ENCODE data around the gene ELOVL2. TPM values are rescaled to one million over a fixed set of nuclear protein-coding genes. Genes with fewer than 3 reads are reported as not detected.
A peak's percentile ranks its signal among the peaks of the same experiment; 100 is the strongest.

Gene ELOVL2
- total RNA-seq, 1 experiment from 2014 or later, result 0.41 TPM

- no peaks in the 10 kb centered on the region for H3K9me2 ChIP-seq (ENCODE audit: insufficient read depth)
- H2AFZ ChIP-seq, result no peak overlapping the region
- H4K20me1 ChIP-seq (ENCODE audit: insufficient read depth), result no peaks in the 10 kb centered on the region
- H3K9me3 ChIP-seq (ENCODE audit: insufficient read depth, low read depth), result no peaks in the 10 kb centered on the region
- H3K4me3 ChIP-seq, result no peak overlapping the region
- peak; percentile 12 to 46 for DNase-seq
- no peaks in the 10 kb centered on the region for H3K27me3 ChIP-seq (ENCODE audit: insufficient read depth, low read depth)
- H3K4me2 ChIP-seq, result no peak overlapping the region
- H3K79me2 ChIP-seq (ENCODE audit: low read depth), result no peaks in the 10 kb centered on the region
- TF ChIP-seq CTCF (conservative IDR thresholded peaks at IDR 0.05) (peak; percentile 63), EZH2 (IDR thresholded peaks at IDR 0.05; ENCODE audit: low read depth) (no peak)
- H3F3A ChIP-seq (ENCODE audit: insufficient read depth, low read depth), result no peaks in the 10 kb centered on the region
- intact Hi-C loops (cut with micrococcal nuclease; ENCODE audit: unreplicated experiment), result loop anchor here (1.0 to 5.0 kb wide), 4 partner anchors 118 to 624 kb away; no protein-coding TSS in a partner anchor
- H3K36me3 ChIP-seq (ENCODE audit: low read depth), result no peaks in the 10 kb centered on the region
- ChIA-PET CTCF (interaction anchor here (0.6 to 1.4 kb wide), 5 partner anchors 94 to 546 kb away, joined by 3 to 12 read pairs (median 5); no protein-coding TSS in a partner anchor), POLR2A (ENCODE audit: unreplicated experiment) (no interaction called here)
- BruUV-seq (replicated peaks), result no TSS peak
- no peak overlapping the region for H3K27ac ChIP-seq
- no peaks in the 10 kb centered on the region for H3K4me1 ChIP-seq (replicated peaks; ENCODE audit: insufficient read depth)
Measured at GRCh38 chr6:10951675-10952282, 92.3 kb downstream of the ELOVL2 start.

GRCh38 chr6:10949579-10950490 is 94.3 kb downstream of the ELOVL2 start:
- Histone ChIP-seq H3K9me3 (ENCODE audit: insufficient read depth, low read depth) (no peaks in the 10 kb centered on the region), H3K4me3 (no peak overlapping the region), H3F3A (ENCODE audit: insufficient read depth, low read depth) (no peaks in the 10 kb centered on the region), H2AFZ (no peak overlapping the region), H3K27me3 (ENCODE audit: insufficient read depth, low read depth) (no peaks in the 10 kb centered on the region), H3K4me2 (no peak overlapping the region), H3K36me3 (ENCODE audit: low read depth) (no peaks in the 10 kb centered on the region), H3K9me2 (ENCODE audit: insufficient read depth) (no peaks in the 10 kb centered on the region), H3K4me1 (replicated peaks; ENCODE audit: insufficient read depth) (no peaks in the 10 kb centered on the region), H3K79me2 (ENCODE audit: low read depth) (no peaks in the 10 kb centered on the region), H3K27ac (no peak overlapping the region), H4K20me1 (ENCODE audit: insufficient read depth) (no peaks in the 10 kb centered on the region)
- intact Hi-C loops (cut with micrococcal nuclease; ENCODE audit: unreplicated experiment), result loop anchor here (5.0 kb wide), 1 partner anchor 192 kb away; no protein-coding TSS in a partner anchor
- BruUV-seq (replicated peaks), result no TSS peak
- ChIA-PET POLR2A (ENCODE audit: unreplicated experiment) (interaction anchor here (0.5 kb wide), 1 partner anchor 113 kb away, joined by 5 read pairs; no protein-coding TSS in a partner anchor), CTCF (no interaction called here)
- DNase-seq, result no peak
- no peak for TF ChIP-seq EZH2 (IDR thresholded peaks at IDR 0.05; ENCODE audit: low read depth)
- TF ChIP-seq CTCF (conservative IDR thresholded peaks at IDR 0.05), result no peak

- Histone ChIP-seq H3K9me3 (ENCODE audit: insufficient read depth, low read depth) (no peaks in the 10 kb centered on the region), H3F3A (ENCODE audit: insufficient read depth, low read depth) (no peaks in the 10 kb centered on the region), H3K4me2 (no peak overlapping the region), H4K20me1 (ENCODE audit: insufficient read depth) (no peaks in the 10 kb centered on the region), H3K4me1 (replicated peaks; ENCODE audit: insufficient read depth) (no peaks in the 10 kb centered on the region), H3K4me3 (no peak overlapping the region), H2AFZ (no peak overlapping the region), H3K9me2 (ENCODE audit: insufficient read depth) (no peaks in the 10 kb centered on the region), H3K79me2 (ENCODE audit: low read depth) (no peaks in the 10 kb centered on the region), H3K36me3 (ENCODE audit: low read depth) (no peaks in the 10 kb centered on the region), H3K27me3 (ENCODE audit: insufficient read depth, low read depth) (no peaks in the 10 kb centered on the region), H3K27ac (no peak overlapping the region)
- CTCF ChIA-PET, result no interaction called here
- POLR2A ChIA-PET (ENCODE audit: unreplicated experiment), result no interaction called here
- DNase-seq, result no peak
- intact Hi-C loops (cut with micrococcal nuclease; ENCODE audit: unreplicated experiment), result no loop called here
- TF ChIP-seq EZH2 (IDR thresholded peaks at IDR 0.05; ENCODE audit: low read depth), result no peak
- no peak for TF ChIP-seq CTCF (conservative IDR thresholded peaks at IDR 0.05)
- BruUV-seq (replicated peaks), result no TSS peak
Measured at GRCh38 chr6:10947966-10948365, 96.1 kb downstream of the ELOVL2 start.
